ENCODE data around the gene PSD. TPM values are rescaled to one million over a fixed set of nuclear protein-coding genes. Genes with fewer than 3 reads are reported as not detected.

PSD gene
- total RNA-seq, 4 donors from 2014 or later = 88.0 to 268 (median 108) TPM

DNA sequence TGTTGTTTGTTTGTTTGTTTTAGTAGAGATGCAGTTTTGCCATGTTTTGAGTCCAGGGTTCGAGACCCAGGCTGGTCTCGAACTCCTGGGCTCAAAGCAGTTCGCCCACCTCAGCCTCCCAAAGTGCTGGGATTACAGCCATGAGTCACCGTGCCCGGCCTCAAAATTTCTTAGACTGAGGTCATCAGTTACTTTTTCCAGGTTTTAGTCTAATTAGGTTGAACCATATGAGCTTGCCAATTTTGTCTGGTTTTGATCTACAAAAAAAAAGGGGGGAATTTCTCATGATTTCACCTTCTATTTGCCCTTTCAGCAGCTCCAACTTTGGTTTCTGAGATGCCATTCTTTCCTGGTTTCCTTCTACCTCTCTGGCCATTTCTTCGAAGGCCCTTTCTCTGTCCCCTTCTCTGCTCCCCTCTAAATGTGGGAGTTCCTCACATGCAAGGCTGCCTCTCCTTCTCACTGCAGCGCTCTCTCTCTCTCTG lies 8.3 kb upstream of the PSD start:
- WGBS = 78% methylated on average over 7 of the region's 7 CpGs
- Histone ChIP-seq H3K9me3 (no peaks in the 10 kb centered on the region), H3K27ac (replicated peaks in 1 of 4) (no peak overlapping the region), H3K4me3 (no peak overlapping the region), H3K36me3 (peaks cover 6 to 24% (median 19%) of the 10 kb centered on the region in 4 donors), H3K4me1 (peaks cover 21 to 30% (median 28%) of the 10 kb centered on the region in 4 donors), H3K27me3 (no peaks in the 10 kb centered on the region)
- no peak for DNase-seq (ENCODE audit: extremely low spot score)
- intact Hi-C loops (cut with DNase I) = no loop called here
- TF ChIP-seq CTCF (IDR thresholded peaks at IDR 0.05) (no peak), EP300 (IDR thresholded peaks at IDR 0.05) (no peak), POLR2A (IDR thresholded peaks at IDR 0.05; ENCODE audit: low read depth) (no peak)

DNA sequence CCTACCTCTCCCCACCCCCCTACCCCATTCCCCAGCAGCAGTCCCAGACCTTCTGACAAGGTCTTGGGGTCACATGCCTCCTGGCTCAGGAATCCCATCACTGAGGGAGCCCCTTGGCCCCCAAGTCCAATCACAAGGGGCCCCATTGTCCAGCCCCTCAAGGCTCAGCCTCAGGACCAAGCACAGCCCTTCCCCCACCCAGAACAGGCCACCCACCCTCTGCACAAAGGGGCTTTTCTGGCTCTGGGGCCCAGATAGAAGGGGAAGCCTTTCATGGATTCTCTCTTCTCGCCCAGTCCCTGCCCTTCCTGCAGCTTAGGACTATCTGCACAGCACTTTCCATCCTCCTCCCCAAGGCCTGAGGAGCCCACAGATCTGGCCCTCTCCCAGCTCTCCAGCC lies 6.9 kb upstream of the PSD start:
- peaks cover 16 to 25% (median 23%) of the 10 kb centered on the region in 4 donors for H3K4me1 ChIP-seq
- 67% methylated on average over 1 of the region's 1 CpG for WGBS
- H3K36me3 ChIP-seq = peaks cover 6 to 24% (median 19%) of the 10 kb centered on the region in 4 donors
- H3K9me3 ChIP-seq = no peaks in the 10 kb centered on the region
- no peak overlapping the region for H3K27ac ChIP-seq (replicated peaks in 1 of 4)
- TF ChIP-seq CTCF (IDR thresholded peaks at IDR 0.05) (no peak), POLR2A (IDR thresholded peaks at IDR 0.05; ENCODE audit: low read depth) (no peak), EP300 (IDR thresholded peaks at IDR 0.05) (no peak)
- intact Hi-C loops (cut with DNase I) = no loop called here
- no peaks in the 10 kb centered on the region for H3K27me3 ChIP-seq
- no peak for DNase-seq (ENCODE audit: extremely low spot score)
- no peak overlapping the region for H3K4me3 ChIP-seq

DNA sequence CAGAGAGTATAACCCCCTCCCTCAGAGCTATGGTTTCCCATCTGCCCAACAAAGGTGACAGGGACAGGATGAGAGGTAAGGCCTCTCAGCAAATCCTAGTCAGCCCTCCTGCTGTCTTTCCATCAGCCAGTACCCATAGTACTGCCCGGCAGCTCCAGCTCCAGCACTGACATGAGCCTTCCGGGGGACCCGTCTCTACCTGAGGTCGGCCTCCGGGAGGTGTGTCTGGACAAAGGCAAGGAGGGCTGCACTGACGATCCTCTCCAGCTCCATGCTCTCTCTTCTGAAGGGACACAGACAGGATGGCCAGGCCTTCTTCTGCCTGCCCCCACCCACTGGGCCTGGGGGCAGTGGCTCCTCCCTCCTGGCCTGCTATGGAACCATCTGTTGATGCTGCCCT lies 6.3 kb upstream of the PSD start:
- H3K36me3 ChIP-seq = peaks cover 6 to 24% (median 19%) of the 10 kb centered on the region in 4 donors
- no peaks in the 10 kb centered on the region for H3K9me3 ChIP-seq
- WGBS = 77% methylated on average over 5 of the region's 6 CpGs
- TF ChIP-seq EP300 (IDR thresholded peaks at IDR 0.05) (no peak), CTCF (IDR thresholded peaks at IDR 0.05) (no peak)
- intact Hi-C loops (cut with DNase I) = no loop called here
- H3K4me1 ChIP-seq = peaks cover 21 to 30% (median 29%) of the 10 kb centered on the region in 4 donors
- H3K27me3 ChIP-seq = no peaks in the 10 kb centered on the region
- no peak for DNase-seq (ENCODE audit: extremely low spot score)
- no peak overlapping the region for H3K4me3 ChIP-seq
- H3K27ac ChIP-seq (replicated peaks in 1 of 4) = no peak overlapping the region

- no peak overlapping the region for H3K27ac ChIP-seq (replicated peaks in 1 of 4)
- WGBS = 87% methylated on average over 9 of the region's 9 CpGs
- H3K27me3 ChIP-seq = no peaks in the 10 kb centered on the region
- TF ChIP-seq POLR2AphosphoS5 (IDR thresholded peaks at IDR 0.05) (no peak), CTCF (IDR thresholded peaks at IDR 0.05) (no peak), EP300 (IDR thresholded peaks at IDR 0.05) (no peak), POLR2A (IDR thresholded peaks at IDR 0.05; ENCODE audit: low read depth) (no peak)
- peaks cover 29 to 38% (median 36%) of the 10 kb centered on the region in 4 donors for H3K4me1 ChIP-seq
- H3K4me3 ChIP-seq = no peak overlapping the region
- no peaks in the 10 kb centered on the region for H3K9me3 ChIP-seq
- DNase-seq (ENCODE audit: extremely low spot score) = no peak
- H3K36me3 ChIP-seq = peaks cover 6 to 24% (median 19%) of the 10 kb centered on the region in 4 donors
- intact Hi-C loops (cut with DNase I) = no loop called here
Observed at GRCh38 chr10:102424145-102424544, 5.6 kb upstream of the PSD start.

GRCh38 chr10:102423372-102423968 lies 4.9 kb upstream of the PSD start:
- Histone ChIP-seq H3K9me3 (no peaks in the 10 kb centered on the region), H3K27me3 (peaks cover 0 to 6% (median 0%) of the 10 kb centered on the region in 4 donors), H3K36me3 (peaks cover 6 to 24% (median 19%) of the 10 kb centered on the region in 4 donors), H3K4me3 (peak overlapping the region in 1 of 4 donors; percentile 71), H3K27ac (replicated peaks in 1 of 4) (peak overlapping the region in 2 of 4 donors; percentile 91), H3K4me1 (peaks cover 32 to 44% (median 43%) of the 10 kb centered on the region in 4 donors)
- TF ChIP-seq POLR2A (IDR thresholded peaks at IDR 0.05; ENCODE audit: low read depth) (no peak), CTCF (IDR thresholded peaks at IDR 0.05) (no peak), EP300 (IDR thresholded peaks at IDR 0.05) (no peak), POLR2AphosphoS5 (IDR thresholded peaks at IDR 0.05) (no peak)
- intact Hi-C loops (cut with DNase I) = no loop called here
- 83% methylated on average over 9 of the region's 13 CpGs for WGBS
- no peak for DNase-seq (ENCODE audit: extremely low spot score)
